Suprapubic skin (tissue), 3 donors: Measurements from ENCODE around the gene ECM1.

Experiments used
- CTCF ChIP-seq, 2 donors: fragments of 200-600 bp in 1 of 2; fragments of 450-650 bp in 1 of 2; sonication (generic) in 1 of 2; IDR thresholded peaks; one replicate each; pipeline ENCODE4 v1.5.1; 2016 to 2019; ENCODE audit warnings: antibody characterized with exemption in 2 of 2, mild to moderate bottlenecking in 1 of 2, moderate library complexity in 1 of 2
- POLR2AphosphoS5 ChIP-seq, 3 donors: sonication (generic); formaldehyde crosslinking; IDR thresholded peaks; one replicate each; pipeline ENCODE4 v1.6.1; 2017; ENCODE audit warnings: antibody characterized with exemption in 3 of 3

- no peak for TF ChIP-seq CTCF (IDR thresholded peaks at IDR 0.05)
- no peak for TF ChIP-seq POLR2AphosphoS5 (IDR thresholded peaks at IDR 0.05)
These were observed 36.3 kb downstream of the ECM1 start for GRCh38 chr1:150544204-150544603.
